Measurements from ENCODE around the gene SLC4A4.

SLC4A4 gene

DNA sequence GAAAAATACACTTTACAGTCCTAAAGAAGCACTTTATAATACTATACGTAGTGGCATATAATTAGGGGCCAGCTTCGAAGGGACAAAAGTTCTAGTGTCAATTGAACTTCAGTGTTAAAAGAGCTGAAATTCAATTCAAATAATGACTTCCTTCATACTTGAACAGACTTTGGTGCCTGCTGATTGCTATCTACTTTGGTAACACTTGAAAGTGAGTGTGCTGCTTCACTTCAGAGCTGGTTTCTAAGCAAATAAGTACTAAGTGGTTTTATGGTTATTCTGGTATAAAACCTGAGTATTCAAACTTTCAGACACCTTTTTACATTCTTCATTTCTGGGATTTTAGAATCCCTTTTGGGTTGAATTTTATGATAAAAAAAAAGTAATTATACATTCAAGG is 107.0 kb downstream of the SLC4A4 start:
- Histone ChIP-seq H3K4me1 (no peaks in the 10 kb centered on the region), H3K9me3 (no peaks in the 10 kb centered on the region), H3K27me3 (ENCODE audit: low read depth) (peaks cover 3% of the 10 kb centered on the region; the same call in 1 of the 2 replicates), H3K4me3 (no peak overlapping the region), H3K36me3 (replicated peaks) (no peaks in the 10 kb centered on the region)
- in situ Hi-C loops (cut with MboI; ENCODE audit: low sequenced_read_pairs), result no loop called here
- no peak for DNase-seq (ENCODE audit: low spot score in 2 of 2)

- H3K9me3 ChIP-seq, result no peaks in the 10 kb centered on the region
- no peaks in the 10 kb centered on the region for H3K36me3 ChIP-seq (replicated peaks)
- no peaks in the 10 kb centered on the region for H3K4me1 ChIP-seq
- peaks cover 3% of the 10 kb centered on the region; the same call in 1 of the 2 replicates for H3K27me3 ChIP-seq (ENCODE audit: low read depth)
- in situ Hi-C loops (cut with MboI; ENCODE audit: low sequenced_read_pairs), result no loop called here
- no peak overlapping the region for H3K4me3 ChIP-seq
- no peak for DNase-seq (ENCODE audit: low spot score in 2 of 2)
These were observed 107.8 kb downstream of the SLC4A4 start for GRCh38 chr4:71446479-71447081.

DNA sequence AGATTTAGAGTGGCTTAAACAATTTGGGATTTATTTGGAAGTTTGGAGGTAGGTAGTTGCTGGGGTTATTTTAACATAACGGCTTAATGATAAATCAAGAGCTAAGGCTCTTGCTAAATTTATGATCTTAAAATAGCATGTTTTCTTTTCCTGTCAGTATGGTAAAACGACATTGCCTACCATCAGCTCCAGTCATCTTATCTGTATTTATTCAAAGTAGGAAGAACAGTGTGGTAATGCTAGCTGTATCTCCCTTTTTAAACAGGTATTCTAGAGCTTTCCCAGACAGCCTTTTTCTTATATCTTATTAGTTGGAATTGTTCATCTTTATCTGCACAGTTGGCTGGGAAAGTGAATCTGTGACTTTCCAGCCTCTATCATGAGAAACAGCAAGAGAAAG is 110.2 kb downstream of the SLC4A4 start:
- in situ Hi-C loops (cut with MboI; ENCODE audit: low sequenced_read_pairs), result no loop called here
- Histone ChIP-seq H3K27me3 (ENCODE audit: low read depth) (peaks cover 3% of the 10 kb centered on the region; the same call in 1 of the 2 replicates), H3K9me3 (no peaks in the 10 kb centered on the region), H3K4me3 (no peak overlapping the region), H3K4me1 (no peaks in the 10 kb centered on the region), H3K36me3 (replicated peaks) (no peaks in the 10 kb centered on the region)
- no peak for DNase-seq (ENCODE audit: low spot score in 2 of 2)

- Histone ChIP-seq H3K36me3 (replicated peaks) (no peaks in the 10 kb centered on the region), H3K4me3 (no peak overlapping the region), H3K9me3 (no peaks in the 10 kb centered on the region), H3K4me1 (no peaks in the 10 kb centered on the region), H3K27me3 (ENCODE audit: low read depth) (peaks cover 3% of the 10 kb centered on the region; the same call in 1 of the 2 replicates)
- in situ Hi-C loops (cut with MboI; ENCODE audit: low sequenced_read_pairs), result no loop called here
- no peak for DNase-seq (ENCODE audit: low spot score in 2 of 2)
These were observed 111.1 kb downstream of the SLC4A4 start for GRCh38 chr4:71449878-71450277.

- no peak for DNase-seq (ENCODE audit: low spot score in 2 of 2)
- no peaks in the 10 kb centered on the region for H3K4me1 ChIP-seq
- no peak overlapping the region for H3K4me3 ChIP-seq
- H3K36me3 ChIP-seq (replicated peaks), result no peaks in the 10 kb centered on the region
- H3K27me3 ChIP-seq (ENCODE audit: low read depth), result peaks cover 3% of the 10 kb centered on the region; the same call in 1 of the 2 replicates
- no peaks in the 10 kb centered on the region for H3K9me3 ChIP-seq
- in situ Hi-C loops (cut with MboI; ENCODE audit: low sequenced_read_pairs), result no loop called here
These were observed 114.7 kb downstream of the SLC4A4 start for GRCh38 chr4:71453531-71453930.

DNA sequence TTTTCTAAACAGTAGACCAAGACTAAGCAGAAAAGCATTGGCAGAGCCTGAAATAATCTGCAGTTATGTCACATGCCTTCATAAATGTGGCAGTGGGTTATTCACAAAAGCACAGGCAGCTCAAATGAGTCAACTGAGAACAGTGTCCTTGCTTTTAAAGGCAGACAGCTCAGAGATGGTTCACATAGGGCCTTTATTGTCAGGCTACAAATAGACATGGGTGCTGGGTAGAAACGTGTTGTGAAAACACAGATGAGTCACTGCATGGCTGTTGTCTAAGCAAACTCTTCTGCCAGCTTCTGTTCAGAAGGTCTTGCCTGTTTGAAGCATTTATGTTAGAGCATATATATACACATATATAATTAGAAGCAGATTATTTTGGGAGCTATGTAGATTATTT is 118.0 kb downstream of the SLC4A4 start:
- Histone ChIP-seq H3K9me3 (no peaks in the 10 kb centered on the region), H3K4me1 (no peaks in the 10 kb centered on the region), H3K36me3 (replicated peaks) (no peaks in the 10 kb centered on the region), H3K27me3 (ENCODE audit: low read depth) (no peaks in the 10 kb centered on the region), H3K4me3 (no peak overlapping the region)
- DNase-seq (ENCODE audit: low spot score in 2 of 2), result no peak
- in situ Hi-C loops (cut with MboI; ENCODE audit: low sequenced_read_pairs), result no loop called here

DNA sequence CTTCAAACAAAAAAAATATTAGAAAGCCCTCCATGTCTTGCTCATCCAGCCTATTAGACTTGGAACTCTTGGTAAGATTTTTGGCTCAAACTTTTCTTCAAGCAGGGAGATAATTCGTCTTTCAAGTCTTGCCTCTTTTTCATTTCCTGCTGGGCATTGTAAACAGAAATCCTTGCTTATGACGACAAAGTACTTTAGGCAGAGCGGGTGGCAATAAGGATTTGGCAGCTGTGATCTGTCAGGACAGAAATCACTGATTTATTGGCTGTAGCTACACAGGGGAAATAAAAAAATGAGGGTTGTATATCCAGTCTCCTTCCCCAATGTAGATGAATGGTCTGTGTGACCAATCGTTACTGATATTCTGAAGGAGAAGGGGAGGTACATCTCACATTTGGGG is 121.6 kb downstream of the SLC4A4 start:
- Histone ChIP-seq H3K4me3 (no peak overlapping the region), H3K9me3 (no peaks in the 10 kb centered on the region), H3K36me3 (replicated peaks) (no peaks in the 10 kb centered on the region), H3K4me1 (no peaks in the 10 kb centered on the region), H3K27me3 (ENCODE audit: low read depth) (no peaks in the 10 kb centered on the region)
- in situ Hi-C loops (cut with MboI; ENCODE audit: low sequenced_read_pairs), result no loop called here
- no peak for DNase-seq (ENCODE audit: low spot score in 2 of 2)

DNA sequence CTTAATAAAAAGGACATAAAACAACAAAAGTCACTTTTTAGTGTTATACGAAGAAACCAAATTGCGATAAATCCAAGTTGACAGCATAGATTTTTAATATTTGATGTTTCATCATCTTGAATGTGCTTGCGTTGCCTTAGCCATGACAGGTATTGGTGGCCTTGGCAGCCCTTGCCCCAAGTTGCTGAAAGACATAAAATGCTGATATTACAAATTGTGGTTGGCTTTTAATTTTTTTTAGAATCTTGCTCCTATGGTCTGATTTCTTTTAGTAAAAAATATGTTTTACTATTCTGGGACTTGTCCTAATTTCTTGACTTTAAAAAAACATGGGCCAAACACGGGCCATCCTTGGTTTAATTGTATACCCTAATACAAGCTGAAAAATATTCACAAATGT is 122.6 kb downstream of the SLC4A4 start:
- H3K4me1 ChIP-seq, result no peaks in the 10 kb centered on the region
- no peak for DNase-seq (ENCODE audit: low spot score in 2 of 2)
- H3K4me3 ChIP-seq, result no peak overlapping the region
- H3K36me3 ChIP-seq (replicated peaks), result no peaks in the 10 kb centered on the region
- no peaks in the 10 kb centered on the region for H3K27me3 ChIP-seq (ENCODE audit: low read depth)
- in situ Hi-C loops (cut with MboI; ENCODE audit: low sequenced_read_pairs), result no loop called here
- no peaks in the 10 kb centered on the region for H3K9me3 ChIP-seq

GRCh38 chr4:71466775-71467174 is 128.0 kb downstream of the SLC4A4 start:
- no peaks in the 10 kb centered on the region for H3K9me3 ChIP-seq
- no peaks in the 10 kb centered on the region for H3K36me3 ChIP-seq (replicated peaks)
- H3K27me3 ChIP-seq (ENCODE audit: low read depth), result no peaks in the 10 kb centered on the region
- no peak overlapping the region for H3K4me3 ChIP-seq
- in situ Hi-C loops (cut with MboI; ENCODE audit: low sequenced_read_pairs), result no loop called here
- no peaks in the 10 kb centered on the region for H3K4me1 ChIP-seq
- DNase-seq (ENCODE audit: low spot score in 2 of 2), result no peak

- Histone ChIP-seq H3K4me3 (no peak overlapping the region), H3K9me3 (no peaks in the 10 kb centered on the region)
- in situ Hi-C loops (cut with MboI; ENCODE audit: low sequenced_read_pairs), result no loop called here
These were observed 129.4 kb downstream of the SLC4A4 start for GRCh38 chr4:71468116-71468710.

DNA sequence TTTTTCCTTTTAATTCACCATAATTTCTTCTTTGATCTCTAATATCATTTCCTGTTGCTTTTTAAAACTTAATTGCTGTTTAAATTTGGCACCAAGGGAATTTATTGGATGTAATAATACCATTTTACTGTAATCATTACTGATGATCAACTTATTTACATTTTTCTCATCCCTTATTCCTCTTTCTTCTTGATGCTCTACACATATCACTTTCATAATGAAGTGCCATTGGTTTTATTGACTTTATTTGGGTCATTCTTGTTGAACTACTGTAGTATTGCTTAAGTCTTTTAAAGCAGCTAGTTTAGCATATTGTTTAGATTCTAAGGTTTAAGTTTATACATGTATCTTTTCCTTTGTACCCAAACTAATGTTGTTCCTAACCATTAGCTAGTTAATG is 130.7 kb downstream of the SLC4A4 start:
- in situ Hi-C loops (cut with MboI; ENCODE audit: low sequenced_read_pairs), result no loop called here
- H3K4me3 ChIP-seq, result no peak overlapping the region
- no peak for DNase-seq (ENCODE audit: low spot score in 2 of 2)

More at GRCh38 chr4:71468116-71468710, 129.4 kb downstream of the SLC4A4 start:
- Histone ChIP-seq H3K4me1 (no peaks in the 10 kb centered on the region), H3K36me3 (replicated peaks) (no peaks in the 10 kb centered on the region), H3K27me3 (ENCODE audit: low read depth) (no peaks in the 10 kb centered on the region)
- DNase-seq (ENCODE audit: low spot score in 2 of 2), result no peak

DNA sequence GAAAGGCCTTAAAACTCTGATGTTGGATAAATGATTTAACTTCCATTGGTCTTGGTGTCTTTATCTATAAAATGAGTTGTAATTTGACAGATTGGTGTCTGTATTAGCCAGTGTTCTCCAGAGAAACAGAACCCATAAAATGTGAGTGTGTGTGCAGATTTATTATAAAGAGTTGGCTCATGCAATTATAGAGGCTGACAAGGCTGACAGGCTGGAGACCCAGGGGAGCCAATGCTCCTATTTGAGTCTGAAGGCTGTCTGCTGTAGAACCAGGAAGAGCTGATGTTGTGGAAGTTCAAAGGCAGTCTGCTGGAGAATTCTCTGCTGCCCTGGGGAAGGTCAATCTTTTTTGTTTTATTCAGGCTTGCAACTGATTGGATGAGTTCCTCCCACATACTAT is 131.7 kb downstream of the SLC4A4 start:
- in situ Hi-C loops (cut with MboI; ENCODE audit: low sequenced_read_pairs), result no loop called here
- no peak for DNase-seq (ENCODE audit: low spot score in 2 of 2)
- H3K9me3 ChIP-seq, result no peaks in the 10 kb centered on the region

More for the DNA sequence above, 130.7 kb downstream of the SLC4A4 start:
- Histone ChIP-seq H3K27me3 (ENCODE audit: low read depth) (no peaks in the 10 kb centered on the region), H3K9me3 (no peaks in the 10 kb centered on the region), H3K36me3 (replicated peaks) (no peaks in the 10 kb centered on the region), H3K4me1 (no peaks in the 10 kb centered on the region)

GRCh38 chr4:71472946-71473345 is 134.1 kb downstream of the SLC4A4 start:
- H3K4me3 ChIP-seq, result no peak overlapping the region
- H3K27me3 ChIP-seq (ENCODE audit: low read depth), result no peaks in the 10 kb centered on the region
- in situ Hi-C loops (cut with MboI; ENCODE audit: low sequenced_read_pairs), result no loop called here
- H3K4me1 ChIP-seq, result no peaks in the 10 kb centered on the region
- H3K9me3 ChIP-seq, result no peaks in the 10 kb centered on the region
- DNase-seq (ENCODE audit: low spot score in 2 of 2), result no peak
- no peaks in the 10 kb centered on the region for H3K36me3 ChIP-seq (replicated peaks)

More for the DNA sequence above, 131.7 kb downstream of the SLC4A4 start:
- no peaks in the 10 kb centered on the region for H3K36me3 ChIP-seq (replicated peaks)
- H3K27me3 ChIP-seq (ENCODE audit: low read depth), result no peaks in the 10 kb centered on the region
- no peaks in the 10 kb centered on the region for H3K4me1 ChIP-seq
- no peak overlapping the region for H3K4me3 ChIP-seq

- no peaks in the 10 kb centered on the region for H3K4me1 ChIP-seq
- DNase-seq (ENCODE audit: low spot score in 2 of 2), result no peak
- no peaks in the 10 kb centered on the region for H3K9me3 ChIP-seq
- H3K36me3 ChIP-seq (replicated peaks), result no peaks in the 10 kb centered on the region
- in situ Hi-C loops (cut with MboI; ENCODE audit: low sequenced_read_pairs), result no loop called here
- H3K27me3 ChIP-seq (ENCODE audit: low read depth), result no peaks in the 10 kb centered on the region
- no peak overlapping the region for H3K4me3 ChIP-seq
These were observed 134.9 kb downstream of the SLC4A4 start for GRCh38 chr4:71473541-71474240.

All from HAP-1 (cell line).